ENCODE data around the gene MTUS2.

Gene MTUS2

DNA sequence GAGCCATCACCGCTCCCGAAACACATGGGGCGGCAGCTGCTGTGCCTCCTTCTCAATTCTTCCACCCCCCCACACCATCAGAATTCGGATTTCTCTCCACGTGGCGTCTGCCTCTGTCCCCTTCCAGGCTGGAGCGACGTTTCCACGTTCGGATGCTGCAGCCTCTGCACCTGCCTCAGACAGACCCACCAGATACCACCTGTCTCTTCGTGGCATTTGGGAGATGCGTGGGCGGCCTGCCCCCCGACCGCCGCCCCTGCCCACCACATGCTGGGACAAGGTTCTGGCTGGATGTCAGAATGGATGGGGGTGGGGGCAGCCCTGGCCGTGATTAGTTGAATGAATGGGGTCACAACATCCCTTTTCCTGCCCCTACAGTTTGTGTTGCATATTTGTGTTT is 685.4 kb downstream of the MTUS2 start:
- Histone ChIP-seq H2AFZ (ENCODE audit: low read depth, low read length) (no peak overlapping the region), H3K9me3 (ENCODE audit: low read length) (no peaks in the 10 kb centered on the region), H3K27me3 (ENCODE audit: insufficient read depth, low read length) (no peaks in the 10 kb centered on the region), H3K36me3 (ENCODE audit: insufficient read depth, low read length) (no peaks in the 10 kb centered on the region), H3K4me3 (ENCODE audit: low read length) (no peak overlapping the region), H3K4me1 (ENCODE audit: insufficient read depth, low read length) (peaks cover 3% of the 10 kb centered on the region)

DNA sequence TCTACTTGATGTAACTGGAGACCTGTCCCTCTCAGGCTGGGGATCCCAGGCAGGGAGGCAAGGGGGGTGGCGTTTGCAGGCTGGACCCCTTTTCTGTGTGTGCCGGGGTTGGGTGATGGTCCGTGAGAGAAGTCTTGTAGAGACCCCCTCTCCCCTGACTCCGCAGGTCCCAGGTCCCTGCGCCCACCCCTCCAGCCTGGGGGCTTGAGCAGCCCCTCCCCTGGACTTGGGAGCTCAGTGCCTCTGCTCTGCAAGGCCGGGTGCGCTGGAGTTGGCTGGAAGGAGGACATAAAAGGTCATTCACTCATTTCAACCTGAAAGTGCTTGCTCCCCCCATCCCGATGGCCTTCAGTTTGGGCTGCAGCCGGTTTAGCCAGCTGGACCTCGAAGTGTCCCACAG is 685.8 kb downstream of the MTUS2 start:
- Histone ChIP-seq H3K4me1 (ENCODE audit: insufficient read depth, low read length) (peaks cover 3% of the 10 kb centered on the region), H2AFZ (ENCODE audit: low read depth, low read length) (no peak overlapping the region), H3K4me3 (ENCODE audit: low read length) (no peak overlapping the region), H3K27me3 (ENCODE audit: insufficient read depth, low read length) (no peaks in the 10 kb centered on the region), H3K36me3 (ENCODE audit: insufficient read depth, low read length) (no peaks in the 10 kb centered on the region), H3K9me3 (ENCODE audit: low read length) (no peaks in the 10 kb centered on the region)

DNA sequence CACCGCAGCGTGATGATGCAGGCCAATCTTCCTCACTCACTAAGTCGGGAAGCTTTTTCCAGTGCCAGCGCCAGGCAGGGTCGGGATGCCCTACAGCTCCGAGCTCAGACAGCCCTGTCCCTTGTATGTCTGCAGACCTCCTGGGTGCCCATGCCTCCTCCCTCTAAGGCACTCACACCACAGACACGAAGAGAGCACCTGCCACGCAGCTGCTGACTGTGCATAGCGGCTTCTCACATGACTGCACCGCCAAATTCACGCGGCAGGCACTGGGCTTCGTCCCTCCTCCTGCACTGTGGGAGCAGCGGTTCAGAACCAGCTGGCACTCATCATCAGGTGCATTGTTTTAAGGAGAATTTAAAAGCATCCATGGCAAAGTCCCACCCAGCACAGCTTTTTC is 687.2 kb downstream of the MTUS2 start:
- no peaks in the 10 kb centered on the region for H3K9me3 ChIP-seq (ENCODE audit: low read length)
- no peak overlapping the region for H3K4me3 ChIP-seq (ENCODE audit: low read length)
- peaks cover 3% of the 10 kb centered on the region for H3K4me1 ChIP-seq (ENCODE audit: insufficient read depth, low read length)
- H2AFZ ChIP-seq (ENCODE audit: low read depth, low read length) = no peak overlapping the region
- H3K27me3 ChIP-seq (ENCODE audit: insufficient read depth, low read length) = no peaks in the 10 kb centered on the region
- H3K36me3 ChIP-seq (ENCODE audit: insufficient read depth, low read length) = no peaks in the 10 kb centered on the region

DNA sequence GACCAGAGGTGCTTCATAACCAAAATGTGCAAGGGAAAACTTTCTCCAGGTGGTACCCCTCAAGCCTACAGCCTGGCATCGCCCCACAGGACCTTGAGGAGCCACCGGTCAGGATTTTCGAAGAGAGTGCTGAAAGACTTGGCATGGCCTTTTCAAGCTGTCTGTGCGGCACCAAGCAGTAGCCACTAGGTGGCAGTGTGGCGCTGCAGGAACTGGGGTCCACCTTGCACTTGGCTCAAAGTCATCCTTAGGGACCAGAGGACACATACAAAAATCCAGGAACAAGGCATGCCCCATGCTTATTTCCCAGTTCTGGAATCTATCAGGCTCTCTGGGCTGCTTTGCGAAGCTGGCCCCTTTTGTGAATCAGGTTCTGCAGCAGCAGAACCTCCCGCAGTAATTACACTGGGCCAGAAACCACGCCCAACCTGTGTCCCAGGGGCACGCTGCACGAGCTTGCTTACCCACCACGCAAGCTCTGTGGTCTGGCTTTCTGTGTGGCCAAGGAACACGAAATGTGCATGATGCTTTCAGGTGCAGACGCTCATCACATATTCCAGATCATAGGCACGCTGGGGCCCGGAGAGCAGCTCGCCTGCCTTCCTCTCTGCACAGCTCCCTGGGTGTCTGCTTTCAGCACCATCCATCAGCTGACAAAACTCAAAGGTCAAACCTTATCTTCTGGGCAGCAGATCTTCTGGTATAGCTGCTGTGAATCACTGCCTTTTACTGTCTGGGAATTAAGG is 688.2 kb downstream of the MTUS2 start:
- peaks cover 3% of the 10 kb centered on the region for H3K4me1 ChIP-seq (ENCODE audit: insufficient read depth, low read length)

DNA sequence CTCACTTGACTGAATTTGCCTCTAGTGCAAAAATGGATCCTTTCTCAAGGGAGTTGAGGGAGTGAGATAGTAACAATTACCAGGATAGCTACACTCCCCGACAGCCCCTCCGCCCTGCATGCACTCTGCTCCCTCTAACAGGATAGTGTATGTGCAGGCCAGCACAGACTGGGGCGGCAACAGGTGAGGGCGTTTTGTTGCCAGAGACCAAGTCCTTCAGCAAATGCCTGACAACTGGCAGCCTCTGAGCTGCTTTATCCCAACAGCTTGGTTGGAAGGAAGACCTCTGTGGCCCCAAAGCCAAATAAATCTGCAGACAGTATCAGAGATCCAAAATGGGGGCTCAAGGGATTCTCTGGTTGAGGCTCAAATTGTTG is 688.7 kb downstream of the MTUS2 start:
- no peaks in the 10 kb centered on the region for H3K9me3 ChIP-seq (ENCODE audit: low read length)
- H2AFZ ChIP-seq (ENCODE audit: low read depth, low read length) = no peak overlapping the region
- peaks cover 3% of the 10 kb centered on the region for H3K4me1 ChIP-seq (ENCODE audit: insufficient read depth, low read length)
- H3K4me3 ChIP-seq (ENCODE audit: low read length) = no peak overlapping the region
- no peaks in the 10 kb centered on the region for H3K27me3 ChIP-seq (ENCODE audit: insufficient read depth, low read length)
- H3K36me3 ChIP-seq (ENCODE audit: insufficient read depth, low read length) = peaks cover 10% of the 10 kb centered on the region

More for the DNA sequence above, 688.2 kb downstream of the MTUS2 start:
- no peak overlapping the region for H2AFZ ChIP-seq (ENCODE audit: low read depth, low read length)
- H3K9me3 ChIP-seq (ENCODE audit: low read length) = no peaks in the 10 kb centered on the region
- no peak overlapping the region for H3K4me3 ChIP-seq (ENCODE audit: low read length)
- peaks cover 5% of the 10 kb centered on the region for H3K36me3 ChIP-seq (ENCODE audit: insufficient read depth, low read length)
- no peaks in the 10 kb centered on the region for H3K27me3 ChIP-seq (ENCODE audit: insufficient read depth, low read length)

DNA sequence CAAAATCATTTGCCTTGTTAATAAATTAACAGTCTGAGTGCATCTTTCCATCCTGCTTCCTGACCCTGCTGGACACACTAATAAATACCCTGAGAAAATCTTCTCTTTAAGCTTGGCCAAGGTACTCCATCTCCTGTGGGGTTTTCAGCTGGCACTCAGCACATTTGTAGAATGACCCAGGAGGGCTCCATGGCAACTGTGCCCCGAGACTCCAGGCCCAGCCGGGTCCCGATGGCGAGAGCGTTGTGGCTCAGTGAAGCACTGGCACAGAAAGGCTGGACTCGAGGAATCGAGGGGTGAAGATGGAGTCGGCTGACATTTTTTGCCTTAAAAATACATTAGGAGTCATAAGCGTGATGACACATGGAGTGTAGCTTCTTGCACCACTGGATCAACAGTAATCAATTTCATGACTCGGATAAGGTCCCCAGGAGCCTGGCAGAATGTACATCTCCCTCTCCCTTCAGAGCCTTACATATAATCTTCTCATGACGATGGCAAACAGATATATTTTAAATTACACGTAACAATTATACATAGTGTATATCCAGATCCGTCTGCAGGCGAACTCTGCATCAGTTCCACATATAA is 690.0 kb downstream of the MTUS2 start:
- H3K36me3 ChIP-seq (ENCODE audit: insufficient read depth, low read length) = peaks cover 19% of the 10 kb centered on the region
- H3K4me1 ChIP-seq (ENCODE audit: insufficient read depth, low read length) = peaks cover 3% of the 10 kb centered on the region
- H3K9me3 ChIP-seq (ENCODE audit: low read length) = no peaks in the 10 kb centered on the region
- no peak overlapping the region for H3K4me3 ChIP-seq (ENCODE audit: low read length)
- H2AFZ ChIP-seq (ENCODE audit: low read depth, low read length) = no peak overlapping the region
- H3K27me3 ChIP-seq (ENCODE audit: insufficient read depth, low read length) = no peaks in the 10 kb centered on the region

DNA sequence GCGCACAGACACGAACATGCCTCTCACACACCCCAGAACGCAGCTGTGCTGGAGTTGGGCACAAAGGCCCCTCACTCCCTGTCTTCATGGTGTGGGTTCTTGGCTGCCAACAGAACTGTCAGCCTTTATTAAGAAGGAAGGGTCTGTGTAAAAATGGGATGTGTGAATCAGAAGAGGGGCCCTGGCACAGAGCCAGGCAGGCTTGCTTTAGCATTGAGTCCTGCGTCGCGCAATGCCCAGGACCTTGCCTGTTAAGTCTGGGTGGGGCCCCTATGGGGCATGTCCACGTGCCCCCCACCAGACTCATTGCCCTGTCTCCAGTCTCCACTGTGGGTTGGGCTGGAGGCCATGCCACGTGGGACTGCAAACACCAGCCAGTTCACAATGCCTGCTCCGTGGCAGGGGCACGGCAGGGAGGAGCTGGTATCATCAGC is 690.5 kb downstream of the MTUS2 start:
- no peak overlapping the region for H3K4me3 ChIP-seq (ENCODE audit: low read length)
- no peaks in the 10 kb centered on the region for H3K27me3 ChIP-seq (ENCODE audit: insufficient read depth, low read length)
- no peaks in the 10 kb centered on the region for H3K9me3 ChIP-seq (ENCODE audit: low read length)
- peaks cover 3% of the 10 kb centered on the region for H3K4me1 ChIP-seq (ENCODE audit: insufficient read depth, low read length)
- peaks cover 19% of the 10 kb centered on the region for H3K36me3 ChIP-seq (ENCODE audit: insufficient read depth, low read length)
- H2AFZ ChIP-seq (ENCODE audit: low read depth, low read length) = no peak overlapping the region

DNA sequence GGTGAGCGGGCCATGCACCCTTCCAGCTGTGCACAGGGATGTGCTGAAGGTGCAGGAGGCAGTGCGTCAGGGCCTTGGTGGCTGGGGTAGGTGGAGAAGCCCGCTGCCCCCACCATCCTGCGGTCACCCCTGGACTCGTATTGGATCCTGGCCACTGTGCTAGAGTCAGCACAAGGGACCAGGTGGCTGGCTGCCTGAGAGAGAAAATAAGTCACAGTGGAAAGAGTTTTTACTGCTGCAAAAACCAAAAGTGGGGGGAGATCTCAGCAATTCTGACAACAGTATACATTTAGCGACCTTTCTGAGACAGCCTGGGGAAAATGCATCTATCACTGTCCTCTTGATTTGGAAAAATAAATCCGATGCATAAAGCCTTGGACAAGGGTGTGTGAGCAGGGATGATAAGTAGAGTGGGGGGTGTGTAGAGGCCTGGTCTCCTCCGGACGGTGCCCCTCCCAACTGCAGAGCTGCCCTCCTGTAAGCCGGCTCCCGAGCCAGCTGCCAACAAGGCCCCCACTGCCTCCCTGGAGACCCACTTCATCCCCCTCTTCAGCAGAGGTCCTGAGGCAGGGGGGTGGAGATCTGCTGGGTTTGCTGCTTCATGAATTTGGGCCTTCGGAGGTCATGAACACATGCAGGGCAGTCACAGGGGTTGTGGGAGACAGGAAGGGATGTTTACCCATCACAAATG is 691.1 kb downstream of the MTUS2 start:
- Histone ChIP-seq H3K4me1 (ENCODE audit: insufficient read depth, low read length) (peaks cover 3% of the 10 kb centered on the region), H3K27me3 (ENCODE audit: insufficient read depth, low read length) (no peaks in the 10 kb centered on the region), H2AFZ (ENCODE audit: low read depth, low read length) (no peak overlapping the region), H3K4me3 (ENCODE audit: low read length) (no peak overlapping the region), H3K9me3 (ENCODE audit: low read length) (no peaks in the 10 kb centered on the region), H3K36me3 (ENCODE audit: insufficient read depth, low read length) (peaks cover 19% of the 10 kb centered on the region)

DNA sequence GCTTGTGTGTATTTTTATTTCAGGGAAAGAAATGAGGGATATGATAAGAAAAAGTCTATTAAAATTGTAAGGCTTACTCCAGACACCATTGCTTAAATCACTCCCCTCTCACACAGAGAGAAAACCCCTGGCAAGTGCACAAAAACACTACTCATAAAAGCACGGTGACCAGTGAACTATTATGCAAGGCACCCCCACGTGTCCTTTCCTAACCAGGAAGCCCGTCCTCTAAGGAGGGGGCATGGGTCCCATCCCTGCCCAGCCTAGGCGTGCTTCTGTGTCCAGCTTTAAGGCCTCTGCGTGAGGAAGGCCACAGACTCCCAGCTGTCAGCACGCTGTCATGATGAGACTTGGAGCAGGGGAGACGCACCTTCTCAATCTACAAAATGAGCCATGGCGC is 691.8 kb downstream of the MTUS2 start:
- Histone ChIP-seq H3K36me3 (ENCODE audit: insufficient read depth, low read length) (peaks cover 24% of the 10 kb centered on the region), H3K4me1 (ENCODE audit: insufficient read depth, low read length) (peaks cover 3% of the 10 kb centered on the region), H3K4me3 (ENCODE audit: low read length) (no peak overlapping the region), H3K27me3 (ENCODE audit: insufficient read depth, low read length) (no peaks in the 10 kb centered on the region), H3K9me3 (ENCODE audit: low read length) (no peaks in the 10 kb centered on the region), H2AFZ (ENCODE audit: low read depth, low read length) (no peak overlapping the region)

DNA sequence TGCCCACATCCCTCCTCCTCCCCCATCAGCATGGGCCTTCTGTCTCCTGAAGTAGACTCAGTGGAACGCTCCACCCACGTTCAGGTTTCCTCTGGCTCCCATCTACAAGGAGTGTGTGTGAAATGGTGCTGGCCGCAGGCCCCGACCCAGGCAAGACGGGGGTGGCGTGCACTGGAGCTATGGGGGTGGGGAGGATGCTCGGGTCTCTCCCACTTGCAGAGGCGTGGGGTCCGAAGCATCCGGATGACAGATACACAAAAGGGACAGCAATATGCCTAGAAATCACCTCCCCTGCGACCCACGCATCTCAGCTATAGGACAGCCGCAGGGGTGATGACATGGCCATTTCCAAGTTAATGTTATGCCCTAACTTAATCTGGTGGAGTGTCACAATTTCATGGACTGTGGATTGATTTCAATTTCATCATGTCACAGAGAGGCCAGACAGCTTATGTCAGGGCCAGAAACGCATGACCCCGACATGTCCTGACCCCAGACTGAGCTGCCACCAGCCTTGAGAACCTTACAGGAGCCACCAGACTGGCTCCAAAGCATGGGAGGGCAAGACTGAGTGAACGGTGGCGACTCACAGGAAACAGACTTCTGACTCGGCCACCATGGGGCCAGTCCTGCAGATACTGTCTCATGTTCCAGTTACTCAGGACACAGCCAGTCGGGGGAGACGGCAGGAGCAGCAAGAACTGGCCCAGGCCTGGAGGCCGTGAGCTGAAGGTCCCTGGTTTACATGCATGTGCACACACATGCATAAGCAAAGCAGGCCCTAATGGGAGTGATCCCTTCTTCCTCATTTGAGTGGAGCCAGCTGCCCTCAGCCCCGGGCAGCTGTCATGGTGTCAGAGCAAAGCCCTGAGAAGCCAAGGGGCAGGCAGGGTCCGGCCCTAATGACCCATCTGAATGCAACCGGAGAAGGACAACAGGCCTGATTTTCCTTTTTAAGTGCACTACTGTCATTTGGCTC is 693.2 kb downstream of the MTUS2 start:
- Histone ChIP-seq H2AFZ (ENCODE audit: low read depth, low read length) (no peak overlapping the region), H3K36me3 (ENCODE audit: insufficient read depth, low read length) (peaks cover 34% of the 10 kb centered on the region), H3K27me3 (ENCODE audit: insufficient read depth, low read length) (no peaks in the 10 kb centered on the region), H3K4me1 (ENCODE audit: insufficient read depth, low read length) (peaks cover 2% of the 10 kb centered on the region), H3K9me3 (ENCODE audit: low read length) (no peaks in the 10 kb centered on the region), H3K4me3 (ENCODE audit: low read length) (no peak overlapping the region)

DNA sequence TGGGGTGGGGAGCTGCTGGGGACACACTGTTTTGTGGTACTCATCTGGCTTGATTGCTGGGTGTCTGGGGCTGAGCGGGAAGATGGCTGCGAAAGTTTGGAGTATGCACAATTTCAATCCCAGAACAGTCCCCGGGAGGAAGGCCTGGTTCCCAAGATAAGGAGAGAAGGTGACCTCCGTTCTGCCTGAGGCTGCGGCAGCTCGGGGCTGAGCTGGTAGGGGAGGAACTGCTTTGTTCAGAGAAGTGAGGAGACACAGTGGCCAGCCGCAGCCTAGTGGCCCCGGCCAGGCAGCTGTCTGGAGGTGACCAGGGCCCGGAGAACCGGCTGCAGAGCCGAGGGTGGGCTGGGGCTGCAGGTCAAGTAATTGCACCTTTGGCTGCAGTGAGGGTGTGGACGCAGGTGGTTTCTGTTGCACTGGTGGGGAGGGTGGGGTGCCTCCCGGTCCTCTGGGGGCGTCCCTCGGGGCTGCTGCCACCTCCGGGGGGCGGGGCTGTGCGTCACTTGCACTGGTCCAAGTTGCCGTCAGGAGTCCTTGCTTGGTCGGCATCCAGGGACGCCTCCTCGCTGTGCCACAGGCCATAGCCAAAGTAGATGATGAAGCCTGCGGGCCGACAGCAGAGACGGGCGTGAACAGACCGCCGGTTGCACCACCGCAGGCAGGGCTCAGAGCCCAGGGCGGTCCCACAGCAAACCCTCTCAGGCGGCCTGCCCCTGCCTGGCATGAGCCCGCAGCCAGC is 694.0 kb downstream of the MTUS2 start:
- Histone ChIP-seq H3K36me3 (ENCODE audit: insufficient read depth, low read length) (peaks cover 34% of the 10 kb centered on the region), H3K4me3 (ENCODE audit: low read length) (no peak overlapping the region), H3K4me1 (ENCODE audit: insufficient read depth, low read length) (no peaks in the 10 kb centered on the region), H3K9me3 (ENCODE audit: low read length) (no peaks in the 10 kb centered on the region), H2AFZ (ENCODE audit: low read depth, low read length) (no peak overlapping the region), H3K27me3 (ENCODE audit: insufficient read depth, low read length) (no peaks in the 10 kb centered on the region)

DNA sequence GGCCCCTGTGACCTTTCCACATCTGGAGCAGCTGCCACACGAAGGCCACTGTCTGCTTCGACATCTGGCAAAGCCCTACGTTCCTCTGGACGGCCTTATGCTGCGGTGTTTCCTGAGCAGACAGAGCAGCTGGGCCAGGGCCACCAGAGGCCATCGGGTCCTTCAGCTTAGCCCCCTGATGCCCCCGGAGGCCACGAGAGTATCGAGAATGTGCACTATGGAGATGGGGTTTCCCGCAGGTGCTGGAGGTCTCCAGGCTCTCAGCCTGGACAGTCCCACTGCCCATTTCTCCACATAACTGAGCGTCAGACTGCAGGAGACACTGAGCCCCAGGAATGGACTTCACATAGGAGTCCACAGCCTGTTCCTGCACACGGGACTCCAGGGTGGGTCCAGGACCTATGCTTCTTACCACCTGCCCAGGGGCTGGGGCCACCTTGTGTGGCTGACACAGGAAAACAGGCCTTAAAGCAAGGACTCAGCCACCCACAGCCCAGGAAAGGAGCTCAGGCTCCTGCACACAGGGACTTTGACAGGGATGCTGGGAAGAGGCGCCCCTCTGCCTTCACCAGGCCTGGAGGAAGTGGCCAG is 694.7 kb downstream of the MTUS2 start:
- Histone ChIP-seq H3K36me3 (ENCODE audit: insufficient read depth, low read length) (peaks cover 34% of the 10 kb centered on the region), H3K27me3 (ENCODE audit: insufficient read depth, low read length) (no peaks in the 10 kb centered on the region), H3K9me3 (ENCODE audit: low read length) (no peaks in the 10 kb centered on the region), H2AFZ (ENCODE audit: low read depth, low read length) (no peak overlapping the region), H3K4me3 (ENCODE audit: low read length) (no peak overlapping the region), H3K4me1 (ENCODE audit: insufficient read depth, low read length) (no peaks in the 10 kb centered on the region)

All from neuron (in vitro differentiated cells).